Measurements from ENCODE around the gene SMYD3. TPM values are rescaled to one million over a fixed set of nuclear protein-coding genes. Genes with fewer than 3 reads are reported as not detected.
A peak's percentile ranks its signal among the peaks of the same experiment; 100 is the strongest.

The SMYD3 gene
- total RNA-seq, 1 donor from 2014 or later = 0.32 TPM

- no peaks in the 10 kb centered on the region for H3K4me1 ChIP-seq
- H3K9me3 ChIP-seq = no peaks in the 10 kb centered on the region
- no peaks in the 10 kb centered on the region for H3K27me3 ChIP-seq
- H3K4me3 ChIP-seq = no peak overlapping the region
- intact Hi-C loops (cut with DNase I) = no loop called here
- H3K36me3 ChIP-seq = no peaks in the 10 kb centered on the region
- TF ChIP-seq CTCF (IDR thresholded peaks at IDR 0.05) = no peak
- peak in 1 of 2 donors; percentile 71 for DNase-seq (ENCODE audit: low spot score in 2 of 2)
- H3K27ac ChIP-seq = no peak overlapping the region
These were observed 632.0 kb downstream of the SMYD3 start for GRCh38 chr1:245874942-245875580.

- DNase-seq (ENCODE audit: low spot score in 2 of 2) = no peak
- intact Hi-C loops (cut with DNase I) = no loop called here
- H3K27ac ChIP-seq = no peak overlapping the region
- no peaks in the 10 kb centered on the region for H3K9me3 ChIP-seq
- H3K36me3 ChIP-seq = no peaks in the 10 kb centered on the region
- no peaks in the 10 kb centered on the region for H3K27me3 ChIP-seq
- no peak for TF ChIP-seq CTCF (IDR thresholded peaks at IDR 0.05)
- no peaks in the 10 kb centered on the region for H3K4me1 ChIP-seq
- no peak overlapping the region for H3K4me3 ChIP-seq
These were observed 633.0 kb downstream of the SMYD3 start for GRCh38 chr1:245873883-245874671.

- no peak overlapping the region for H3K27ac ChIP-seq
- H3K27me3 ChIP-seq = no peaks in the 10 kb centered on the region
- H3K9me3 ChIP-seq = no peaks in the 10 kb centered on the region
- no peak overlapping the region for H3K4me3 ChIP-seq
- no peak for TF ChIP-seq CTCF (IDR thresholded peaks at IDR 0.05)
- intact Hi-C loops (cut with DNase I) = no loop called here
- H3K36me3 ChIP-seq = no peaks in the 10 kb centered on the region
- no peak for DNase-seq (ENCODE audit: low spot score in 2 of 2)
- no peaks in the 10 kb centered on the region for H3K4me1 ChIP-seq
These were observed 634.0 kb downstream of the SMYD3 start for GRCh38 chr1:245873068-245873467.

- H3K36me3 ChIP-seq = no peaks in the 10 kb centered on the region
- no peak overlapping the region for H3K4me3 ChIP-seq
- H3K27me3 ChIP-seq = no peaks in the 10 kb centered on the region
- intact Hi-C loops (cut with DNase I) = no loop called here
- H3K9me3 ChIP-seq = no peaks in the 10 kb centered on the region
- no peak overlapping the region for H3K27ac ChIP-seq
- no peak for TF ChIP-seq CTCF (IDR thresholded peaks at IDR 0.05)
- H3K4me1 ChIP-seq = no peaks in the 10 kb centered on the region
- no peak for DNase-seq (ENCODE audit: low spot score in 2 of 2)
These were observed 634.6 kb downstream of the SMYD3 start for GRCh38 chr1:245872475-245872874.

GRCh38 chr1:245871915-245872314 is 635.2 kb downstream of the SMYD3 start:
- Histone ChIP-seq H3K4me1 (no peaks in the 10 kb centered on the region), H3K27me3 (no peaks in the 10 kb centered on the region), H3K9me3 (no peaks in the 10 kb centered on the region), H3K4me3 (no peak overlapping the region), H3K36me3 (no peaks in the 10 kb centered on the region), H3K27ac (no peak overlapping the region)
- intact Hi-C loops (cut with DNase I) = no loop called here
- DNase-seq (ENCODE audit: low spot score in 2 of 2) = no peak
- no peak for TF ChIP-seq CTCF (IDR thresholded peaks at IDR 0.05)
